SU-DHL-6 (cell line): ENCODE data around the gene SLIT2.

Source experiments
- H2AFZ ChIP-seq: fragments of 200-600 bp; sonication (generic); 2 replicates; pipeline ENCODE4 v1.6.1; 2014; ENCODE audit warnings: low read depth, mild to moderate bottlenecking, moderate library complexity, mixed read lengths, antibody characterized with exemption, low read length; ENCODE audit not compliant: severe bottlenecking
- H3F3A ChIP-seq: fragments of 200-600 bp; shearing (Covaris generic); 2 replicates; pipeline ENCODE4 v1.6.0; 2016; ENCODE audit warnings: antibody characterized with exemption, mild to moderate bottlenecking; ENCODE audit not compliant: insufficient read depth
- H3K27ac ChIP-seq: fragments of 200-600 bp; sonication (generic); 2 replicates; pipeline ENCODE4 v1.5.1; 2016; ENCODE audit warnings: low read depth, mild to moderate bottlenecking, low read length, moderate library complexity, mixed read lengths
- H3K27me3 ChIP-seq: fragments of 200-600 bp; sonication (generic), shearing (Covaris generic); 2 replicates; pipeline ENCODE4 v1.6.0; 2014; ENCODE audit warnings: mild to moderate bottlenecking, low read length
- H3K36me3 ChIP-seq: fragments of 200-600 bp; sonication (generic); 2 replicates; pipeline ENCODE4 v1.6.1; 2014; ENCODE audit warnings: mild to moderate bottlenecking, low read length, mixed read lengths
- H3K4me2 ChIP-seq: fragments of 300-600, 200-600 bp; shearing (Covaris generic), sonication (generic); 2 replicates; pipeline ENCODE4 v1.6.0; 2014; ENCODE audit warnings: low read length, low read depth, mild to moderate bottlenecking; ENCODE audit not compliant: poor library complexity, severe bottlenecking
- H3K4me3 ChIP-seq: fragments of 200-600 bp; sonication (generic); 2 replicates; pipeline ENCODE4 v1.5.1; 2014; ENCODE audit warnings: antibody characterized with exemption, low read length, mild to moderate bottlenecking, mixed read lengths; ENCODE audit not compliant: insufficient read depth, poor library complexity, severe bottlenecking
- H3K79me2 ChIP-seq: fragments of 200-600 bp; sonication (generic); 2 replicates; pipeline ENCODE4 v1.6.1; 2014; ENCODE audit warnings: mild to moderate bottlenecking, low read length, moderate library complexity; ENCODE audit not compliant: insufficient read depth
- H3K9ac ChIP-seq: fragments of 200-600 bp; sonication (generic); 2 replicates; pipeline ENCODE4 v1.7.0; 2014; ENCODE audit warnings: mild to moderate bottlenecking, low read length
- H3K9me2 ChIP-seq: fragments of 200-600 bp; sonication (generic); replicated peaks from 2 replicates; pipeline ENCODE4 v1.6.1; 2014; ENCODE audit warnings: low read length; ENCODE audit not compliant: insufficient read depth
- H3K9me3 ChIP-seq: fragments of 200-600 bp; sonication (generic); 2 replicates; pipeline ENCODE4 v1.6.1; 2014; ENCODE audit warnings: low read length, mixed read lengths; ENCODE audit not compliant: insufficient read depth
- H4K20me1 ChIP-seq: fragments of 200-600 bp; sonication (generic); 2 replicates; pipeline ENCODE4 v1.6.1; 2014; ENCODE audit warnings: low read depth, mild to moderate bottlenecking, antibody characterized with exemption, low read length, moderate library complexity, mixed read lengths
- CTCF ChIP-seq: fragments of 200-600 bp; sonication (generic); IDR thresholded peaks from one replicate; pipeline ENCODE4 v1.5.1; 2017; ENCODE audit warnings: antibody characterized with exemption, mild to moderate bottlenecking, low read length, moderate library complexity; ENCODE audit not compliant: insufficient read depth, poor library complexity, severe bottlenecking
- EZH2phosphoT487 ChIP-seq: fragments of 200-600 bp; sonication (generic), shearing (Covaris generic); conservative IDR thresholded peaks from 2 replicates; pipeline ENCODE4 v1.6.1; 2018; ENCODE audit warnings: mild to moderate bottlenecking, antibody characterized with exemption, low read length, moderate library complexity, mixed read lengths

SLIT2 gene

DNA sequence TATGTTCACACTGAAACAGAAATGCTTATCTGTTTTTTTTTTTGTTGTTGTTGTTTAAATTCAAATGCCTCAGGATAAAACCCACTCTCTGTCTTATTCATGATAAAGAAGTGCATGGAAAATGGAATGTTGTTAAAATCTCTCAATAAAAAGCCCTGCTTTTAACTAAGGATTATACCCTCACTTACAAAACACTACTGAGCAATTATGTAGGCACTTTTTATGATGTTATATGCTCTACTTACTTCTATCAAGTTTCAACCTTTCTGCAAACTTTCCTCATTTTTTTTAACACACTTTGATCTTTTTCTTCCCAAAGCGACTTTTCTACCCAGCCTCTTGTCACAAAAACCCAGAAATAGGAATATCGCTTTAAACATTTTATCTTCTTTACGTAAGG is 26.5 kb downstream of the SLIT2 start:
- no peaks in the 10 kb centered on the region for H3K9me2 ChIP-seq
- no peaks in the 10 kb centered on the region for H3K79me2 ChIP-seq
- TF ChIP-seq CTCF (no peak), EZH2phosphoT487 (no peak)
- H3K4me3 ChIP-seq, result no peak overlapping the region
- H3K9ac ChIP-seq, result no peak overlapping the region
- no peak overlapping the region for H3K27ac ChIP-seq
- no peaks in the 10 kb centered on the region for H4K20me1 ChIP-seq
- no peaks in the 10 kb centered on the region for H3F3A ChIP-seq
- H2AFZ ChIP-seq, result no peak overlapping the region
- no peaks in the 10 kb centered on the region for H3K9me3 ChIP-seq
- H3K36me3 ChIP-seq, result no peaks in the 10 kb centered on the region
- H3K4me2 ChIP-seq, result no peak overlapping the region
- no peaks in the 10 kb centered on the region for H3K27me3 ChIP-seq

DNA sequence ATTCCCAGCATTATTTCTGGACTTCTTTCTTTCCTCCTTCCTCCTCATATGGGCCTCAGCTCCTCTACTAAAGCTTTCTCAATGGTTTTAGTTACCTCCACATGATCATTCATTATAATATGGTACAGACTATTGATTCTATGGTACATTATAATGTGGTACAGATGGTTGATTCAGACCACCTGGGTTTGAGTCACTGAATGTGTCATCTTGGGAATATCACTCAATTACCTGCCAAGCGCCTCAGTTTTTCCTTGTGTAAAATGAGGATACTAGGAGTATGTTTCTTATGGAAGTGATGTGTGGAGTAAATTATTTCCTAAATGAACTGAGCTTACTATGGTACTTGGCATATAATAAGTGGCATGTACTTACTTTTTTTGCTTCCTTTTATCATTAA is 27.7 kb downstream of the SLIT2 start:
- no peaks in the 10 kb centered on the region for H3K27me3 ChIP-seq
- H3K9me2 ChIP-seq, result no peaks in the 10 kb centered on the region
- no peaks in the 10 kb centered on the region for H4K20me1 ChIP-seq
- no peak overlapping the region for H3K4me3 ChIP-seq
- H3K27ac ChIP-seq, result no peak overlapping the region
- no peaks in the 10 kb centered on the region for H3K79me2 ChIP-seq
- no peak overlapping the region for H3K9ac ChIP-seq
- H3K4me2 ChIP-seq, result no peak overlapping the region
- TF ChIP-seq EZH2phosphoT487, result no peak
- no peak for TF ChIP-seq CTCF
- H3K9me3 ChIP-seq, result no peaks in the 10 kb centered on the region
- H3K36me3 ChIP-seq, result no peaks in the 10 kb centered on the region
- no peak overlapping the region for H2AFZ ChIP-seq
- no peaks in the 10 kb centered on the region for H3F3A ChIP-seq

- H3K79me2 ChIP-seq, result no peaks in the 10 kb centered on the region
- TF ChIP-seq CTCF (no peak), EZH2phosphoT487 (no peak)
These were observed 29.7 kb downstream of the SLIT2 start for GRCh38 chr4:20281453-20281852.

More at GRCh38 chr4:20281453-20281852, 29.7 kb downstream of the SLIT2 start:
- Histone ChIP-seq H3K9me3 (no peaks in the 10 kb centered on the region), H3K4me2 (no peak overlapping the region), H2AFZ (no peak overlapping the region), H3K9me2 (no peaks in the 10 kb centered on the region), H3F3A (no peaks in the 10 kb centered on the region), H3K9ac (no peak overlapping the region), H4K20me1 (no peaks in the 10 kb centered on the region), H3K36me3 (no peaks in the 10 kb centered on the region), H3K4me3 (no peak overlapping the region), H3K27ac (no peak overlapping the region), H3K27me3 (no peaks in the 10 kb centered on the region)
